ENCODE measurements around the gene HOTAIR. TPM values are rescaled to one million over a fixed set of nuclear protein-coding genes. Genes with fewer than 3 reads are reported as not detected.

Gene HOTAIR
- polyA plus RNA-seq, 3 donors, result 1.5 to 3.6 (median 1.6) TPM

GRCh38 chr12:53961025-53961761 lies 13.6 kb downstream of the HOTAIR start:
- DNase-seq, result no peak

- DNase-seq, result no peak
Measured at GRCh38 chr12:53960187-53961024, 14.3 kb downstream of the HOTAIR start.

GRCh38 chr12:53959314-53959713 lies 15.4 kb downstream of the HOTAIR start:
- DNase-seq, result no peak

- no peak for DNase-seq
Measured at GRCh38 chr12:53958128-53958527, 16.6 kb downstream of the HOTAIR start.

GRCh38 chr12:53956914-53957536 lies 17.7 kb downstream of the HOTAIR start:
- no peak for DNase-seq

GRCh38 chr12:53956251-53956887 lies 18.4 kb downstream of the HOTAIR start:
- DNase-seq, result no peak

GRCh38 chr12:53955776-53956250 lies 18.9 kb downstream of the HOTAIR start:
- DNase-seq, result no peak

GRCh38 chr12:53955036-53955775 lies 19.5 kb downstream of the HOTAIR start:
- no peak for DNase-seq

- no peak for DNase-seq
Measured at GRCh38 chr12:53954694-53955035, 20.1 kb downstream of the HOTAIR start, which contains the start of gene HOXC12. HOXC12 (plus strand) TSS chr12:53954903; CDS start chr12:53954930, 27 bp downstream.

GRCh38 chr12:53953831-53954693 lies 20.7 kb downstream of the HOTAIR start:
- DNase-seq, result no peak

- DNase-seq, result no peak
Measured at GRCh38 chr12:53952871-53953734, 21.7 kb downstream of the HOTAIR start.

GRCh38 chr12:53952335-53952694 lies 22.4 kb downstream of the HOTAIR start:
- no peak for DNase-seq

- no peak for DNase-seq
Measured at GRCh38 chr12:53951577-53952334, 23.0 kb downstream of the HOTAIR start.

- no peak for DNase-seq
Measured at GRCh38 chr12:53950789-53951576, 23.8 kb downstream of the HOTAIR start.

GRCh38 chr12:53950437-53950773 lies 24.3 kb downstream of the HOTAIR start:
- no peak for DNase-seq

GRCh38 chr12:53949631-53950436 lies 24.9 kb downstream of the HOTAIR start:
- DNase-seq, result no peak
